H1 (cell line): ENCODE measurements around the gene SLIT3.

Experiments
- CEBPB ChIP-seq: IDR thresholded peaks from 2 replicates; pipeline ENCODE4 v1.6.1; 2012; ENCODE audit warnings: low read depth, low read length
- CTCF ChIP-seq, 3 experiments: IDR thresholded peaks; 1 replicate in 2 of 3; 2 replicates in 1 of 3; pipeline versions ENCODE4 v1.5.1 to v1.6.1; 2011; ENCODE audit warnings: low read length in 3 of 3, mild to moderate bottlenecking in 3 of 3, inconsistent platforms in 2 of 3, low read depth in 1 of 3, moderate library complexity in 1 of 3; ENCODE audit not compliant: insufficient read depth in 1 of 3; ENCODE audit errors: control extremely low read depth in 1 of 3
- GTF2F1 ChIP-seq: IDR thresholded peaks from 2 replicates; pipeline ENCODE4 v1.6.1; 2012; ENCODE audit warnings: low read depth, low read length, improper control_type of control experiment, borderline replicate concordance
- SP1 ChIP-seq: IDR thresholded peaks from 2 replicates; pipeline ENCODE4 v1.6.1; 2011; ENCODE audit warnings: low read depth, low read length

GRCh38 chr5:169050146-169050571, 250.8 kb downstream of the SLIT3 start:
- TF ChIP-seq CEBPB (no peak), CTCF (IDR thresholded peaks at IDR 0.05; ENCODE audit: control extremely low read depth in 1 of 3, insufficient read depth in 1 of 3, low read depth in 1 of 3, low read length in 3 of 3) (no peak), SP1 (no peak), GTF2F1 (no peak)
